GM18951 (cell line): Measurements from ENCODE around the gene PRKAR1A.
"Not testable (repeated sequence)": the region's sequence is repeated elsewhere in the genome, so short reads cannot be mapped to it uniquely, and the experiment has no call there.

Experiments used
- POLR2A ChIP-seq: IDR thresholded peaks from 4 replicates; pipeline ENCODE4 v1.6.1; 2011; ENCODE audit warnings: mild to moderate bottlenecking; ENCODE audit not compliant: insufficient read length, insufficient read depth; ENCODE audit errors: extremely low read depth
- in situ Hi-C: fragments of 300-500 bp; cut with MboI; formaldehyde crosslinking; loops from one replicate; pipeline ENCODE4 v1.12.0; 2022; ENCODE audit warnings: low sequenced_read_pairs, mixed read lengths, inconsistent platforms; ENCODE audit not compliant: unreplicated experiment

PRKAR1A gene

DNA sequence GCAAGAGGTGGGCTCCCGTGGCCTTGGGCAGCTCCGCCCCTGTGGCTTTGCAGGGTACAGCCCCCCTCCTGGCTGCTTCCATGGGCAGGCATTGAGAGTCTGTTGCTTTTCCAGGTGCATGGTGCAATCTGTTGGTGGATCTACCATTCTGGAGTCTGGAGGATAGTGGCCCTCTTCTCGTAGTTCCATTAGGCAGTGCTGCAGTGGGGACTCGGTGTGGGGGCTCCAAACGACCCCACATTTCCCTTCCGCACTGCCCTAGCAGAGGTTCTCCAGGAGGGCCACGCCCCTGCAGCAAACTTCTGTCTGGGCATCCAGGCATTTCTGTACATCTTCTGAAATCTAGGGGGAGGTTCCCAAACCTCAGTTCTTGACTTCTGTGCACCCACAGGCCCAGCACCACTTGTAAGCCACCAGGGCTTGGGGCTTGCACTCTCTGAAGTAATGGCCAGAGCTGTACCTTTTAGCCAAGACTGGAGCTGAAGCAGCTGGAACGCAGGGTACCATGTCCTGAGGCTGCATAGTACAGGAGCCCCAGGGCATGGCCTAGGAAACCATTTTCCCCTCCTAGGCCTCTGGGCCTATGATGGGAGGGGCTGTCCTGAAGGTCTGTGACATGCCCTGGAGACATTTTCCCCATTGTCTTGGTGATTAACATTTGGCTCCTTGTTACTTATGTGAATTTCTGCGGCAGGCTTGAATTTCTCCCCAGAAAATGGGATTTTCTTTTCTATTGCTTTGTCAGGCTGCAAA is 6.0 kb downstream of the PRKAR1A start:
- in situ Hi-C loops = no loop called here
- no peak for TF ChIP-seq POLR2A

DNA sequence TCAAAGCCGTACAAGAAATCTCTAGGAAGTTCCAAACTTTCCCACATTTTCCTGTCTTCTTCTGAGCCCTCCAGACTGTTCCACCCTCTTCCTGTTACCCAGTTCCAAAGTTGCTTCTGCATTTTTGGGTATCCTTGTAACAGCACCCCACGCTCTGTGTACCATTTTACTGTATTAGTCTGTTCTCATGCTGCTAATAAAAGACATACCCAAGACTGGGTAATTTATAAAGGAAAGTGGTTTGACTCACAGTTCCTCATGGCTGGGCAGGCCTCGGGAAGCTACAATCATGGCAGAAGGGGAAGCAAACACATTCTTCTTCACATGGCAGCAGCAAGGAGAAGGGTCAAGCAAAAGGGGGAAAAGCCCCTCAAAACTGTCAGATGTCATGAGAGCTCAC is 6.8 kb downstream of the PRKAR1A start:
- in situ Hi-C loops = not testable (repeated sequence)

DNA sequence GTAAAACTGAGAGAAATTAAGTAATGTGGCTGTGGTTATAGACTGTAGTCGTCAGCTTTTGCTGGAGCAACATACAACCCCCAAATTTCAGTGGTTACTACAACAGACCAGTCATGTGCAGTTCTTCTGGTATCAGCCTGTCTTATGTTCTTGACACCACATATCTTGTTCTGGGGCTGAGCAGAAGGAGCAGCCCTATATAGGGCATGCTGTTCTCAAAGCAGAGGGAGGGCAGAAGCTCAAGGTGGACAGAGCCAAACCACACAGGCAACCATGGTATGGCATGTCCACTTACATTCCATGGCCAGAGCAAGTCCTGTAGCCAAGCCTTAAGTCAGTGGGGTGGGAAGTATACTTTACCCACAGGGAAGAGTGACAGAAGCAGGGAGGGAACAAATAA is 7.7 kb downstream of the PRKAR1A start:
- no peak for TF ChIP-seq POLR2A
- in situ Hi-C loops = no loop called here

DNA sequence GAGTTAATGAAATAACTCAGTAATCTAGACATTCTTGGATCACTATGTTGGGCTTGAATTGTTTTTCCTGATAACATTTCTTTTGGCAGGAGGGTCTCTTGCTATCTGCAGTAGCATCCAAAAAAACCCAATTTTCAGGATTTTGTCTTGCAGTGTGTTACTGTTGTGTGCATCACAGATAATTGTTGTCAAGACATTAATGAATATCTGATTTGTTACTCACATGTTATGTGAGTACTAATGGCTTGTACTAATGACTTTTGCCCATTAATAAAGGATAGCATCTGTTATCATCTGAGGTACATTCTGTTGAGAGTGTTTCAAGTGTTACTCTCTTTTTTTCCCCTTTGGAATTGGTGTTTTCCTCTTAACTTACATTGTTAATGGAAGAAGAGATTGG is 10.0 kb downstream of the PRKAR1A start:
- TF ChIP-seq POLR2A = no peak
- in situ Hi-C loops = no loop called here

DNA sequence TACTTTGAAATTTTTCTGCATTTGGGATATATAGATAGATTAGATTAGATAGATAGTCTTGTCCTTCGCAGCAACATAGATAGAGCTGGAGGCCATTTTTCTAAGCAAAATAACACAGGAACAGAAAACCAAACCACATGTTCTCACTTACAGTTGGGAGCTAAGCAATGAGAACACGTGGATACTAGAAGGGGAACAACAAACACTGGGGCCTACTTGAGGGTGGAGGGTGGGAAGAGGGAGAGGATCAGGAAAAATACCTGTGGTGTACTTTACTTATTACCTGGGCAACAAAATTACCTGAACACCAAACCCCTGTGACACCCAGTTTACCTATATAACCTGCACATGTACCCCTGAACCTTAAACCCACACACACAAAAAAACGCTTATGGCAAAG is 14.3 kb downstream of the PRKAR1A start:
- TF ChIP-seq POLR2A = no peak
- in situ Hi-C loops = loop anchor here (25.0 kb wide), 1 partner anchor 711 kb away; the partner anchor contains the start of gene ABCA10

DNA sequence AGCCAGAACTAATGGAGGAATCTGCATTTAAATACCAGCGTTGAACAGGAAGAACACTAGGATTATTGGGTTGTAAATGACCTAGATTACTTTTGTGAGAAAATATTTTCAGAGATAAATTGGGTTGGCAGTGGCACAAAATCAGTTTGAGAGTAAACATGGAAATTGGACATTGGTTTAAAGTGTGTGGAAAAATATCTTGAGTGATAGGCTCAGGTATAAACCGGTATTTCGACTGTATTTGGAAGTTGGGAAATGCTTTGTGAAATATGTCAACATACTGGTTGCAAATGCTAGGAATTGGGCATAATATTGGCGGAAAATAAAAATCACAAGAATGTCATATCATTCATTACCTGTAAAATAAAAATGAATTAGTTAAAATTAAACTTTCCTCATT is 15.1 kb downstream of the PRKAR1A start:
- no peak for TF ChIP-seq POLR2A
- in situ Hi-C loops = loop anchor here (25.0 kb wide), 1 partner anchor 710 kb away; the partner anchor contains the start of gene ABCA10

DNA sequence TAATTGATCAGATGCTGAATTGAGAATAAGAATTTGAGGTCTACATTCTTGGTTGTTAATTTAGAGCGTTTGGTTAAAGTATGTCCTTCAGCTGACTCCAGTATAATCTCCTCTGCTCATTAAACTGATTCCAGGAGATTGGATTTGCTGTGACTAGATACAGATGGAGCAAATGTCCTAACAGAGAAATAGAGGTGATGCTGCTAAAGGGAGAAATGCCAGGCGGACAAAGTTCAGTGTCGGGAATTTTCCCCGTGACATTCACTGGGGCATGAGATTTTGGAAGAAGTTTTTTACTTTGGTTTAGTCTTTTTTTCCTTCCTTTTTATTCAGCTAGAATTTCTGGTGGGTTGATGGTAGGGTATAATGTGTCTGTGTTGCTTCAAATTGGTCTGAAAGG is 19.0 kb downstream of the PRKAR1A start:
- in situ Hi-C loops = loop anchor here (25.0 kb wide), 1 partner anchor 706 kb away; the partner anchor contains the start of gene ABCA10
- TF ChIP-seq POLR2A = no peak

DNA sequence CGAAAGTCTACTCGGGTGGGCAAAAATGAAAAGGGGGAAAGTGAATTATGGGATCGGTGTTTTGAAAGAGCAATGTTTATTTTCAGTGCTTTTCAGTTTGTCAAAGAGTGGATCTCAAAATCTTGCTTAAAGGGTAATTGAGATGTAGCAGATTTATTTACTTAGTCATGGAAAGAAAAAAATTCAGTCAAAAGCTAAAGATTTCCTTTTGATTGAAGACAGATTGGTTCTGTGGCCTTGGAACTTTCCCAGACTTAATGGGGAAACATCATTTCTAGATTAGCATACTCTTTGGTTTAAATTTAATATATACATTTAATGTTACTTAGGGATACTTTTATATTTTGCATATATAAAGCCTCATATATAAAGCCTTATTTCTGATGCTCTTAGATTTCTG is 20.6 kb downstream of the PRKAR1A start:
- in situ Hi-C loops = loop anchor here (25.0 kb wide), 1 partner anchor 704 kb away; the partner anchor contains the start of gene ABCA10
- TF ChIP-seq POLR2A = no peak

DNA sequence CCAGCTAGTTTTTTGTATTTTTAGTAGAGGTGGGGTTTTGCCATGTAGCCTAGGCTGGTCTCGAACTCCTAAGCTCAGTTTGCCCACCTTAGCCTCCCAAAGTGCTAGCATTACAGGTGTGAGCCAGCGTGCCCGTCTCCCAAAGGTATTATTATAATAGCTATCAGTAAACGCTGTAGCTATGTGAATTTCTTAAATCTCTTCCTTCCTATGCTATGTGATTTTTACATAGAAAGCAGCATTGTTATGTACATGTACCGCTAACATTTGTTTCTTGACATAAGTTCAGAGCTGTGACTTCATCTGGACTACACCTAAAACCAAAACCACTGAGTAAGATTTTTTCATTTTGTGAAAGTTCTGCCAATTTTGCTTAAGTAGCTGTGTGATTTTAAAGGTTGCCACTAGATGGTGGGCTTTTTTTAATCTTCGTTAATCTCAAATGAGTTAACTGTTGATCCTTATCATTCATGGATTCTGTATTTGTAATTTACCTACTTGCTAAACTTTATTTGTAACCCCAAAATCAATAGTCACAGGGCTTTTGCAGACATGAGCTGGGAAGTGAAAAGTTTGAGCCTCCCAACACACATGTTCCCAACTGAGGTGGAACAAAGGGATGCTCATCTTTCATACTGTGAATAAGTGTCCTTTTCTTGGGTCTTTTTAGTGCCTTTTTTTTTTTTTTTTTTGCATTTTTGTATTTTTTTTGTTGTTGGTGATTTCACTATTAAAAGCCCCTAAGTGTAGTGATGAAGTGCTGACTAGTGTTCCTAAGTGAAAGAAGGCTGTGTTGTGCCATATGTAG is 21.9 kb downstream of the PRKAR1A start:
- in situ Hi-C loops = loop anchor here (25.0 kb wide), 1 partner anchor 703 kb away; the partner anchor contains the start of gene ABCA10
- no peak for TF ChIP-seq POLR2A

DNA sequence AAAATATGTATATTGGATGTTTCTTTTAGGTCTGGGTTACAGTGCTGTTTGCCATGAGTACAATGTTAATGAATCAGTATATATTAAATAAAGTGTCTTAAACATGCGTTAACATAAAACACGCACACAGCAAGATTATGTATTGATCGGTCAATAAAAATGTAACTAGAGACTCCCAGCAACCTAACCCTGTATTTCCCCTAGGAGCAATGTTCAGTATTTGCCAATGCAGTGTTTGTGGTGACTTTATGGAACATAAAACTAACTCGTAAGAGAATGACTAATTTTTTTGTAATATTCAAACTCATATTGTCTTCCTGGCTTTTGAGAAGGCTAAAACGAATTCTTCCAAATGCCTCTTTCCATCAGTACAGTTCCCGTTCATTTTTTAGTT is 22.5 kb downstream of the PRKAR1A start:
- TF ChIP-seq POLR2A = no peak
- in situ Hi-C loops = loop anchor here (25.0 kb wide), 1 partner anchor 703 kb away; the partner anchor contains the start of gene ABCA10

DNA sequence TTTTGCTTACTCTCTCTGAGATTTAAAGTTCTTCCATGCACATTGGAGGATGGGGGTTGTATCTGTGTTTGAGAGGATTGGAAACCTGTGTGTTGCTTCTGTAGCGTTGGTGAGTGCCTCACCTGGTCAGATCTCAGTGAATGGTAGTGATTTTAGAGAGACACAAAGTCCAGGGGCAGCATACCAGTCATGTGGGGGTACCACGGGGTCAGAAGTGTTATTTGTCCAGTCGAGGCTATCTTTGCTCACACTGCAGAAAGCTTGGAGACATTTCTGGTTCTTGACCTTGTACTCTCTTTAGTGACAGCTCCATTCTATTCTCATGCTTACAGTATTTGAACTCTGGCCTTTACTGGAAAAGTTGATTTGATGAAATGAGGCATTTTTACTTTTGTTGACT is 23.7 kb downstream of the PRKAR1A start:
- TF ChIP-seq POLR2A = no peak
- in situ Hi-C loops = loop anchor here (25.0 kb wide), 1 partner anchor 701 kb away; the partner anchor contains the start of gene ABCA10

DNA sequence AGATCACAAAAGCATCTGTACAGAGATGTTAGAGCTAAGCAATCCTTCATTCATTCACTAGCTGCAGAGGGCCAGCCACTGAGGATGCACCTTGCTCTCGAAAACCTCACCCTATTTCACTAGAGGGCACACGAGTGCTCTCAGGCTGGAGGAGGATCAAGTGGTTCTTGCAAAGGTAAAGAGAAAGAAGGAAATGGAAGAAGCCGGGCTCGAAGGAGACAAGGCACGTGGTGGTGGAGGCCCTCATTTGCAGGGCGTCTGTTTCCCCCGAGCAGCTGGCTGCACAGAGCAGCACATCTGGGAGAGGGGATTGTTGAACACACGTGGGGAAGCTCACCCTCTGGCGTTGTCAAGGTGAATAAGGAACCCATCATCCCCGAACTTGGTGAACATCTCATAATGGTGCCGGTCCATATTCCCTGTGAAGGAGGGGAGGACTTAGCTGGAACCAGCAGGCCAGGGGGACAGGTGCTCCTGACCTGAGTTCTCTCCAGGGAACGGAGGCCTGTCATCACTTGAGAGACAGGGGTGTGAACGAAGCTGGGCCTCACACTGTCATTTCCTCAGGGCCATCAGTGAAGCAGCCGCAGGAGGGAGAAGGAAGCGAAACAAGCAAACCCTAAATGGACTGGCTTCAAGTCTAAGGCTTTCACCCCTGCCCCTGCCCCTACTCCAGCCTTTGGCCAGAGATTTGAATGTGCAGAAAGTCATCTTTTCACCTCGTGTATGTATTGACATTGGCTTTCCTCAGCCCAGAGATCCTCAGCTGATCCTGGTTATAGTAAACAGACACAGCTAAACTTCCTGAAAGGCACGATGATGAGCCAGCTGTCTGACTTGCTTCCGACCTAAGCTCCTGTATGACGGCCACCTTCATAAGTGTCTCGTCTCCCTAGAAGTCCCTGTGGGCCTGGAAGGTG is 27.6 kb downstream of the PRKAR1A start:
- no peak for TF ChIP-seq POLR2A
- in situ Hi-C loops = loop anchor here (25.0 kb wide), 1 partner anchor 697 kb away; the partner anchor contains the start of gene ABCA10
